ENCODE measurements around the gene HNRNPH1. TPM values are rescaled to one million over a fixed set of nuclear protein-coding genes. Genes with fewer than 3 reads are reported as not detected.

HNRNPH1 gene
- total and polyA plus RNA-seq, 2 of the 13 experiments (the other 11 are each of a cell fraction or from before 2014, with no cell fraction given): 382 to 1,064 TPM

- H3K9ac ChIP-seq (ENCODE audit: insufficient read depth, low read depth, low read length): peak overlapping the region; percentile 70
- FAIRE-seq (no peak), DNase-seq (ENCODE audit: low spot score) (no peak), ATAC-seq (no peak)
- peaks cover 73% of the 10 kb centered on the region for H4K20me1 ChIP-seq (ENCODE audit: insufficient read depth, low read length)
- H3K4me3 ChIP-seq (replicated peaks in 1 of 3; ENCODE audit: insufficient read depth in 1 of 3, low read depth in 2 of 3, low read length in 3 of 3): peak overlapping the region; percentile 84 to 99 (median 96)
- ChIA-PET POLR2A (interaction anchor here (3.3 kb wide), 1 partner anchor 12 kb away, joined by 19 read pairs; no protein-coding TSS in a partner anchor), CTCF (ENCODE audit: low intra/inter-chr PET ratio, low total read pairs) (no interaction called here)
- no peak overlapping the region for H2AFZ ChIP-seq (ENCODE audit: low read length)
- peak overlapping the region; percentile 30 for H3K27ac ChIP-seq (ENCODE audit: extremely low read length, insufficient read depth, low read length)
- H3K9me3 ChIP-seq (ENCODE audit: low read length): no peaks in the 10 kb centered on the region
- peaks cover 77% of the 10 kb centered on the region for H3K79me2 ChIP-seq (ENCODE audit: insufficient read depth, low read length)
- no peaks in the 10 kb centered on the region; a peak in 1 of 5 replicates for H3K27me3 ChIP-seq (ENCODE audit: control insufficient read depth in 1 of 2, insufficient read depth in 2 of 2, low read length in 2 of 2)
- H3K4me2 ChIP-seq (ENCODE audit: low read depth, low read length): peak overlapping the region; percentile 99
- BruUV-seq (replicated peaks): no TSS peak
- peaks cover 65% of the 10 kb centered on the region for H3K4me1 ChIP-seq (ENCODE audit: insufficient read depth, low read length)
- in situ Hi-C loops (cut with HindIII; ENCODE audit: extremely low pct_ligation_motif_present, low pct_unique_long_range_greater_than_20kb) (no loop called here), intact Hi-C loops (cut with micrococcal nuclease; ENCODE audit: unreplicated experiment) (loop anchor here (5.0 kb wide), 1 partner anchor 76 kb away; the partner anchor contains the start of gene CANX)
- H3K36me3 ChIP-seq (replicated peaks in 1 of 2; ENCODE audit: control insufficient read depth in 1 of 2, insufficient read depth in 2 of 2, low read length in 2 of 2): peaks cover 20 to 53% of the 10 kb centered on the region in 2 experiments
- 11% methylated on average over 5 of the region's 5 CpGs for WGBS (ENCODE audit: low lambda C conversion rate)
- no peak for TF ChIP-seq REPIN1 (CRISPR knock-in tag; IDR thresholded peaks at IDR 0.05; ENCODE audit: borderline replicate concordance, low read depth)
- TF ChIP-seq ZNF773 (CRISPR knock-in tag; IDR thresholded peaks at IDR 0.05; ENCODE audit: borderline replicate concordance): no peak
- TF ChIP-seq AHDC1 (CRISPR knock-in tag; IDR thresholded peaks at IDR 0.05; ENCODE audit: borderline replicate concordance): no peak
- peak; percentile 75 for TF ChIP-seq RBFOX2 (IDR thresholded peaks at IDR 0.05; ENCODE audit: low read depth, low read length)
- TF ChIP-seq PAF1 (CRISPR knock-in tag; IDR thresholded peaks at IDR 0.05): peak; percentile 52; the same call in 1 of the 2 replicates
- TF ChIP-seq, protein P1, sequence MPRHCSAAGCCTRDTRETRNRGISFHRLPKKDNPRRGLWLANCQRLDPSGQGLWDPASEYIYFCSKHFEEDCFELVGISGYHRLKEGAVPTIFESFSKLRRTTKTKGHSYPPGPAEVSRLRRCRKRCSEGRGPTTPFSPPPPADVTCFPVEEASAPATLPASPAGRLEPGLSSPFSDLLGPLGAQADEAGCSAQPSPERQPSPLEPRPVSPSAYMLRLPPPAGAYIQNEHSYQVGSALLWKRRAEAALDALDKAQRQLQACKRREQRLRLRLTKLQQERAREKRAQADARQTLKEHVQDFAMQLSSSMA (CRISPR knock-in tag; IDR thresholded peaks at IDR 0.05): no peak
- TF ChIP-seq SALL2 (CRISPR knock-in tag; IDR thresholded peaks at IDR 0.05): no peak
- TF ChIP-seq, protein P2, sequence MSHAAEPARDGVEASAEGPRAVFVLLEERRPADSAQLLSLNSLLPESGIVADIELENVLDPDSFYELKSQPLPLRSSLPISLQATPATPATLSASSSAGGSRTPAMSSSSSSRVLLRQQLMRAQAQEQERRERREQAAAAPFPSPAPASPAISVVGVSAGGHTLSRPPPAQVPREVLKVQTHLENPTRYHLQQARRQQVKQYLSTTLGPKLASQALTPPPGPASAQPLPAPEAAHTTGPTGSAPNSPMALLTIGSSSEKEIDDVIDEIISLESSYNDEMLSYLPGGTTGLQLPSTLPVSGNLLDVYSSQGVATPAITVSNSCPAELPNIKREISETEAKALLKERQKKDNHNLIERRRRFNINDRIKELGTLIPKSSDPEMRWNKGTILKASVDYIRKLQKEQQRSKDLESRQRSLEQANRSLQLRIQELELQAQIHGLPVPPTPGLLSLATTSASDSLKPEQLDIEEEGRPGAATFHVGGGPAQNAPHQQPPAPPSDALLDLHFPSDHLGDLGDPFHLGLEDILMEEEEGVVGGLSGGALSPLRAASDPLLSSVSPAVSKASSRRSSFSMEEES (CRISPR knock-in tag; IDR thresholded peaks at IDR 0.05): no peak
- TF ChIP-seq POLR2A (IDR thresholded peaks at IDR 0.05; ENCODE audit: insufficient read depth in 1 of 2, low read depth in 2 of 2, low read length in 2 of 2): peak in 1 of 2 experiments; percentile 51; a peak in 2 of 4 replicates
- TF ChIP-seq ZNF720 (CRISPR knock-in tag; IDR thresholded peaks at IDR 0.05): no peak
- TF ChIP-seq SETDB1 (CRISPR knock-in tag; IDR thresholded peaks at IDR 0.05; ENCODE audit: borderline replicate concordance): no peak
- no peak for TF ChIP-seq ZBTB3 (CRISPR knock-in tag; IDR thresholded peaks at IDR 0.05; ENCODE audit: borderline replicate concordance, low read depth)
- peak; percentile 10 for TF ChIP-seq SRSF4 (IDR thresholded peaks at IDR 0.05; ENCODE audit: low read depth, low read length, poor library complexity, severe bottlenecking)
- no peak for TF ChIP-seq ZNF431 (CRISPR knock-in tag; IDR thresholded peaks at IDR 0.05; ENCODE audit: borderline replicate concordance, low read depth)
- no peak for TF ChIP-seq ZNF788 (CRISPR knock-in tag; IDR thresholded peaks at IDR 0.05; ENCODE audit: borderline replicate concordance)
- no peak for TF ChIP-seq CREBL2 (CRISPR knock-in tag; IDR thresholded peaks at IDR 0.05; ENCODE audit: borderline replicate concordance)
Observed at GRCh38 chr5:179620703-179621350, 2.6 kb downstream of the HNRNPH1 start.

All from HepG2 (cell line).